Measurements from ENCODE around the gene GRM8.

The GRM8 gene

DNA sequence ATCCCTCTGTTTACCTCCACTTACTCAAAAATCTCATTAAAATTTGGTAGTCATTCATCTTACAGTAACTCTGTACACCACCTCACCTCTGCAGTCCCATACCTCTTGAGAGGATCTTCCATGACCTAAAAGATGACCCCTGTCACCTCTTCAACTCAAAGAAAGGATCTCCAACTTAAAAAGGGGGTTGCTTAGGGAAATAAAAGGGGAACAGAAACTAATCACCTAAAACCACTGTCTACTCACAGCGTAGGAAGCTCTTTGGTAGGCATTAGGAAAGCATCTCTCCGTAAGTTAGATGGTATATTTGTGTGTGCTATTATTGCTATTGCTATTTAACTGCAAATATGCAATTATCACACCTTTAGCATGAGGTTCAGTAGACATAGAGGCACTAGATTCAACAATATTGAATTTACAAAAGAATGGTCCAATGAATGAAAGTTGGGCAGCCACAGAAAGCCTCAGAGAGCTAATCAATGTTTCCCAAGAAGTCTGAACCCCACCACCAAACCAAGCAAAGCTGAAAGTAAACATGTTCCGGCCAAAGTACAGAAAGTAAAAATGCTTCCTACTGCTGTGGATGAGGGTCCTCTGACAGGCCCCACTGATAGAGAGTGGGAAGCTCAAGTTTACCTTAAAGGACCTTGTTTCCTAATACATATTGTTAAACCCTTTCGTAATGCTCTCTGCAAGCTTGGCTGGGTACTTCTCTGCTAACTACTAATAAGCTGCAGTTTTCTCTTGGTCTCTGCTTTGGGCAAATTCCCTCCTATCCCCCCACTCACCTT, 105.8 kb downstream of the GRM8 start:
- DNase-seq, result no peak

- DNase-seq, result no peak
Observed at GRCh38 chr7:127137146-127137545, 115.6 kb downstream of the GRM8 start.

DNA sequence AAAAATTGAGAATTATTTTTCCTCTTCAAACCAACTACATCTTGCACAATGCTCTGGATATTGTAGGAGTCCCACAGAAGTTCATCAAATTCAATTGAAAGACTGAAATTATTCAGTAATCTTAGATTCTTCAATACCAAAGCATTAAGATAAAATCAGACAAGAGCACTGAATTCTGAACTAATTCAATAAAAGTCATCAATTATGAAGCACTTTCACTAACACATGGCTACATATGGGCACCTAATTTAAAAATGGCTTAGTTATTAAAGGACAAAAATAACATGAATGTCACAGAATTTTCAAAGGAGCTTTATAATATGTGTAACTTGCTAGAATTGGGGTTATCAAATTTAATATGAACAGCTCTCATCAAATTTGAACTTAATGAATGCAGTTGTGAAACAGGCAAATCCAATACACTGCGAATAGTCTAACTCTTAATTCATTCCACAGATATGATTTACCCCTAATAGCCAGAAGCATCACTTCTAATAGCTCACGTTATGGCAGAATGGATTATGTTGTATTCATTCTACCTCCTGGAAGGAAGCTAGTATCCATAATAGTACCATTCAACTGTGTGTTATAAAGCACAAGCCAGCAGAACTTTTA, 116.8 kb downstream of the GRM8 start:
- DNase-seq, result no peak

DNA sequence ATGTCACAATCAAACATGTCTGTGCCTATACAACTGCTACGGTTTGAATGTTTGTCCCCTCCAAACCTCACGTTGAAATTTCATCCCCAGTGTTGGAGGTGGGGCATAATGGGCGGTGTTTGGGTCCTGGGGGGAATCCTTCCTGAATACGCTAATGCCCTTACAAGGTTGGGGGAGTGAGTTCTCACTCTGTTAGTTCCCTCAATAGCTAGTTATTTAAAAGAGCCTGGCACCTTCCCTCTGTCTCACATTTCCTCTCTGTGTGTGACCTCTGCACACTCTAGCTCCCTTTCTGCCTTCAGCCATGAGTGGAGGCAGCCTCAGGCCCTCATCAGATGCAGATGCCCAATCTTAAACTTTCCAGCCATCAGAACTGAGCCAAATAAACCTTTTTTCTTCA, 129.5 kb downstream of the GRM8 start:
- no peak for DNase-seq

DNA sequence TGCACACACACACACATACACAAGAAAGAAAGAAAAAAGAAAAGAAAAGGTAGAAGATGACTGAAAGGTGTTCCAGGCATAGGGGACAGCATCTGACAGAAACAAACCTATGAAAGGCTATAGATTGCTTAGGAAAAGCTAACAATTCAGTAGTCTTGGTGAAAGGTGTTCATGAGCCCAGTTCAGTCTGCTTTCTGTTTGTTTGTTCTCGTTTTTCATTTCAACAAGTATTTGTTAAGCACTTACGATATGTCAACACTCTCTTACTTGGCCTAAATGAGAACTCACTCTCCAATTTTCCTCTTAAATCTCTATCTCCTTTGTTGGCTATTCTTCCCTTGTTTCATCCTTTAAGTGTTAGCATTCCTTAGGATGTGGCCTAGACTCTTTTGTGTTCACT, 133.2 kb downstream of the GRM8 start:
- DNase-seq, result no peak

DNA sequence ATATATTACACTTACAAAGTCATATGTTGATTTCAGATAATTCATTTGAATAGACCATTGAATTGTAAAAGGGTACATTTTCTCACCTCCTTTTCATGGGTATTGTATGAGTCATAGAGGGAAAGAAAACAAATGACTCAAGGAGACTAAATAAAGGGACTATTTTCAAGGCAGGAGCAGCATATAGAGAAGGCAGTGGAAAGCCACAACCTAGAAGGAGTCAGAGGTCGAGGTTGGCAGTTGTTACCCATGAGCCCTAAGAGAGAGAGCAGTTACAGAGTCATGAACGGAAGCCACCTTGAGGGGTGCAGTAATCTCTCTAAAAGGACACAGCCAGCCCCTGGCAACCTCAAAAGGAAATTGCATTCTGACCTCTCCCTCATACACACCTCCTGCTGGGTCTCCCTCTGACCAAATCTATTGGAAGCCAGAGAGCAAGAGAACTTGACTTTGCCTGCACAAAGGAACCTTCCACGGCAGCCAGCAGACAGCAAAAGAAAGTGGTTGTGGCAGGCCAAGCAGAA, 137.9 kb downstream of the GRM8 start:
- no peak for DNase-seq

DNA sequence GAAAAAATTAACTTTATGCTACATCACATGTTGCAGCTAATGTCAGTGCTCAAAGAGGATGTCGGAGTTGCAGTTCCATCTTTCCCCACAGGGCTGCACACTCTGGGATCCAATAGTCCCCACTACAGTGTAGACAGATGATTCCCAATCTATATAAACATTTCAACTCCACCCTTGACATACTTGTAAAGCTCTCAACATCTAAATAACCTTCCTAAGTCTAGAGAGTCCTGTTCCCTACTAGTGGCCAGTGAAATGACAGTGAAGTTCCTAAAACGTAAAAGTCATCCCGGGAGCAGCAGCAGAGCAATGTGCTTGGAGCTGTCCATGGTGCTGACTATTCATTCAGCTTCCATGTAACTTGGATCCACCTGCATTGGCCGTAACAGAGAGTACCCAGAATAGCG, 145.1 kb downstream of the GRM8 start:
- no peak for DNase-seq

- DNase-seq, result no peak
Observed at GRCh38 chr7:127093340-127093739, 159.4 kb downstream of the GRM8 start.

- DNase-seq, result no peak
Observed at GRCh38 chr7:127091620-127092019, 161.1 kb downstream of the GRM8 start.

DNA sequence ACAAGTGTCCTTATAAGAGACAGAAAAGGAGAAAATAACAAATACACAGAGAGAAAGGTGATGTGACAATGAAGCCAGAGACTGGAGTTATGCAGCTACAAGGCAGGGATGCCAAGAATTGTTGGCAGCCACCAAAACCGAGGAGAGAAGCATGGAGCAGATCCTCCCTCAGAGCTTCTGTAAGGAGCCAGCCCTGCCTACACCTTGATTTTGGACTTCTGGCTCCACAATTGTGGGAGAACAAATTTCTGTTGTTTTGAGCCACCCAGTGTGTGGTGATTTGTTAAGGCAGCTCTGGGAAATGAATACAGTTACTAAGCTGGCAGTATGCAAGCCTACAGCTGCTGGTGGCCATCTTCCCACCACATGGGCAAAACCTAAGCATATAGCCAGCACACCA, 163.6 kb downstream of the GRM8 start:
- no peak for DNase-seq

GRCh38 chr7:127081539-127081938, 171.2 kb downstream of the GRM8 start:
- DNase-seq, result no peak

GRCh38 chr7:127080576-127080975, 172.2 kb downstream of the GRM8 start:
- no peak for DNase-seq

- DNase-seq, result no peak
Observed at GRCh38 chr7:127066974-127067373, 185.8 kb downstream of the GRM8 start.

- DNase-seq, result no peak
Observed at GRCh38 chr7:127059475-127059874, 193.3 kb downstream of the GRM8 start.

GRCh38 chr7:127057918-127058317, 194.8 kb downstream of the GRM8 start:
- DNase-seq, result no peak

- DNase-seq, result no peak
Observed at GRCh38 chr7:127056202-127056601, 196.5 kb downstream of the GRM8 start.

DNA sequence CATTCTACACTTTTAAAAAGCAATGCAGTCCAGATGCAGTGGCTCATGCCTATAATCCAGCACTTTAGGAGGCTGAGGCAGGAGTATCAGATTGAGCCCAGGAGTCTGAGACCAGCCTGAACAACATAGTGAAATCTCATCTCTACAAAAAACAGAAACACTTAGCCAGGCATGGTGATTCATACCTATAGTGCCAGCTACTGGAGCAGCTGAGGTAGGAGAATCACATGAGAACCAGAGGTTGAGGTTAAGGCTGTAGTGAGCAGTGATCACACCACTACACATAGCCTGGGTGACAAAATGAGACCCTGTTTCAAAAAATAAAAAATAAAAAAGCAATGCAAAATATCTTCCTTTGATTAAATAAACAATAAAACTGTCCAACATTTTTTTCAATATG, 205.2 kb downstream of the GRM8 start:
- DNase-seq, result no peak

- DNase-seq, result no peak
Observed at GRCh38 chr7:127041689-127042452, 210.9 kb downstream of the GRM8 start.

- DNase-seq, result no peak
Observed at GRCh38 chr7:127040042-127040441, 212.7 kb downstream of the GRM8 start.

- no peak for DNase-seq
Observed at GRCh38 chr7:127039541-127039940, 213.2 kb downstream of the GRM8 start.

GRCh38 chr7:127035203-127035849, 217.4 kb downstream of the GRM8 start:
- DNase-seq, result no peak

GRCh38 chr7:127034186-127034806, 218.4 kb downstream of the GRM8 start:
- DNase-seq, result no peak

DNA sequence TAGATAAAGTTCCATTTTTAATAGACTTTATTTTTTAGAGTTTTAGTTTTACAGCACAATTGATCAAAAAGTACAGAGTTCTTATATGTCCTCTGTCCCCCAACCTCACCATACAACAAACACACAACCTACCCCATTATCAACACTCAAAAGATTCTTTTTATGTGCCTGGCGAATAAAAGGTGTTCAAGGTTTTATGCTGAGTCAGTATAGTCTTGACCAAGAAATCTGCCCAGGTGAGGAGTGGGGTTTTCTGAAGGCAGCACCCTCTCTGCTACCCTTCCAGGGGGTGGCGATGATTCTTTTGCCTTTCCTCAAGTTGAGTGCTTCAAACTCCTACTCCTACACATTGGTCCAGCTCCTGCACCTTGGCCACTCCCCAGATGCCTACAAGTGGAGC, 222.9 kb downstream of the GRM8 start:
- no peak for DNase-seq
